ENCODE data around the gene PECR. TPM values are rescaled to one million over a fixed set of nuclear protein-coding genes. Genes with fewer than 3 reads are reported as not detected.

Gene PECR
- total and polyA plus RNA-seq, 2 of the 13 experiments (the other 11 are each of a cell fraction or from before 2014, with no cell fraction given): 151 to 153 TPM

DNA sequence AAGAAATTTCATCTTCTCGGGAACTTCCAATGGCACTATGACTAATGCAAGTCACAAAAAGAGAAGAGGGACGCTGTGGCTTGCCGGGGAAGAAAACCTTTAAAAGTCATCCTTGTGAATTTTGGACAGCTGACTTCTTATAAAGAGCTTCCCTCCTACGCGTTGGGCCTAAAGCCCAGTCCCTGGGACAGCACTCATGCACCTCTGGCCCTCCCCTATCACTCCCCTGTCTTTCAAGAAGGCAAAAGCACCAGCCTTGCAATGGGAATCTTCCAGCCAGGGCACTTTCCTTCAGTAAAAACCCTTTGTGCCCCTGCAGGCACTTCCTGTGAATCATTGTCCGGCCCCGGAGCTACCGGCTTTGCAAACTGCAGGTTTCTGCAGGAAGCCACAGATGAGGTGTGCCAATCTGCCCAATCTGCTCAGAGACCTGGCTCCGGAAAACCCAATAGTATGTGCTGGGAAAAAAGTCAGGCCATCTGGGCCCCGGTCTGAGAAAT lies 75.4 kb downstream of the PECR start:
- ATAC-seq (no peak), FAIRE-seq (no peak), DNase-seq (ENCODE audit: low spot score) (no peak)
- Histone ChIP-seq H3K27me3 (ENCODE audit: control insufficient read depth in 1 of 2, insufficient read depth in 2 of 2, low read length in 2 of 2) (no peaks in the 10 kb centered on the region), H3K4me2 (ENCODE audit: low read depth, low read length) (no peak overlapping the region), H3K9ac (ENCODE audit: insufficient read depth, low read depth, low read length) (no peak overlapping the region), H3K79me2 (ENCODE audit: insufficient read depth, low read length) (peaks cover 48% of the 10 kb centered on the region), H3K36me3 (replicated peaks in 1 of 2; ENCODE audit: control insufficient read depth in 1 of 2, insufficient read depth in 2 of 2, low read length in 2 of 2) (peaks cover 3 to 6% of the 10 kb centered on the region in 2 experiments; a peak in 3 of 5 replicates), H3K9me3 (ENCODE audit: low read length) (no peaks in the 10 kb centered on the region), H2AFZ (ENCODE audit: low read length) (no peak overlapping the region), H3K27ac (ENCODE audit: extremely low read length, insufficient read depth, low read length) (no peak overlapping the region), H3K4me3 (replicated peaks in 1 of 3; ENCODE audit: insufficient read depth in 1 of 3, low read depth in 2 of 3, low read length in 3 of 3) (no peak overlapping the region), H4K20me1 (ENCODE audit: insufficient read depth, low read length) (peaks cover 2% of the 10 kb centered on the region; the same call in 1 of the 2 replicates), H3K4me1 (ENCODE audit: insufficient read depth, low read length) (peaks cover 38% of the 10 kb centered on the region)
- in situ Hi-C loops (cut with HindIII; ENCODE audit: extremely low pct_ligation_motif_present, low pct_unique_long_range_greater_than_20kb) (no loop called here), intact Hi-C loops (cut with micrococcal nuclease; ENCODE audit: unreplicated experiment) (no loop called here)
- 91% methylated on average over 10 of the region's 10 CpGs for WGBS (ENCODE audit: low lambda C conversion rate)
- ChIA-PET POLR2A (interaction anchor here (0.6 kb wide), 1 partner anchor 24 kb away, joined by 3 read pairs; no protein-coding TSS in a partner anchor), CTCF (ENCODE audit: low intra/inter-chr PET ratio, low total read pairs) (no interaction called here)
- TF ChIP-seq ZNF367 (CRISPR knock-in tag; IDR thresholded peaks at IDR 0.05; ENCODE audit: borderline replicate concordance): no peak
- no peak for TF ChIP-seq KDM1A (CRISPR knock-in tag; IDR thresholded peaks at IDR 0.05)
- BruUV-seq (replicated peaks): TSS peak; percentile 15

DNA sequence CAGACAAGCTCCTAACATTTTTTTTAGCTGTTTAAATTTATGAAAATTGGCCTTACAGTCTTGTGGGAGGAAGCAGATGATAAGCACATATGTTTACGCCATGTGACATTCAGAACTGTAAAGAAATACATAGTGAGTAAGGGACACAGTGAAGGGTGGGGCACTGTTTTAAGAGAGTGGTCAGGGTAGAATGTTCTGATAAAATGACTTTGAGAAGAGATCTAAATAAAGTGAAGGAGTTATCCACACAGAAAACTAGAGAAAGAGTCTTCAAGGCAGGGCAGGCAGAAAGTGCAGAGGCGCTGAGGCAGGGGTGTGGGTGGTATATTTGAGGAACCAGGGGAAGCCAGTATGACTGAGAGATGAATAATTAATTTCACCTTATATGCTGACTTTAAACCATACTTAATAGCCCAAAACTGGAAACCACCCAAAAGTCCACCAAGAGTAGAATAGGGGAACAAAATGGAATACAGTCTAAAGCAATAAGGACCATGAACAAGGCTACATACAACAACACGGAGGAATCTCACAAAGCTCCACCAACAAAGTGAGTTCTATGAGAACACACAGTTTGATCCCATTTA lies 76.8 kb downstream of the PECR start:
- ChIA-PET CTCF (ENCODE audit: low intra/inter-chr PET ratio, low total read pairs) (no interaction called here), POLR2A (interaction anchor here (0.7 kb wide), 1 partner anchor 17 kb away, joined by 3 read pairs; no protein-coding TSS in a partner anchor)
- Histone ChIP-seq H3K4me1 (ENCODE audit: insufficient read depth, low read length) (peaks cover 41% of the 10 kb centered on the region), H3K4me3 (replicated peaks in 1 of 3; ENCODE audit: insufficient read depth in 1 of 3, low read depth in 2 of 3, low read length in 3 of 3) (no peak overlapping the region), H3K27me3 (ENCODE audit: control insufficient read depth in 1 of 2, insufficient read depth in 2 of 2, low read length in 2 of 2) (no peaks in the 10 kb centered on the region), H3K27ac (ENCODE audit: extremely low read length, insufficient read depth, low read length) (no peak overlapping the region), H3K4me2 (ENCODE audit: low read depth, low read length) (no peak overlapping the region), H2AFZ (ENCODE audit: low read length) (no peak overlapping the region), H4K20me1 (ENCODE audit: insufficient read depth, low read length) (peaks cover 2% of the 10 kb centered on the region; the same call in 1 of the 2 replicates), H3K36me3 (replicated peaks in 1 of 2; ENCODE audit: control insufficient read depth in 1 of 2, insufficient read depth in 2 of 2, low read length in 2 of 2) (peaks cover 8 to 20% of the 10 kb centered on the region in 2 experiments), H3K9ac (ENCODE audit: insufficient read depth, low read depth, low read length) (no peak overlapping the region), H3K79me2 (ENCODE audit: insufficient read depth, low read length) (peaks cover 48% of the 10 kb centered on the region), H3K9me3 (ENCODE audit: low read length) (no peaks in the 10 kb centered on the region)
- TF ChIP-seq PITX1 (CRISPR knock-in tag; IDR thresholded peaks at IDR 0.05) (no peak), ZBTB10 (CRISPR knock-in tag; IDR thresholded peaks at IDR 0.05; ENCODE audit: borderline replicate concordance) (no peak), ZNF160 (CRISPR knock-in tag; IDR thresholded peaks at IDR 0.05) (no peak), RFXANK (CRISPR knock-in tag; IDR thresholded peaks at IDR 0.05) (no peak), ZNF12 (CRISPR knock-in tag; IDR thresholded peaks at IDR 0.05) (no peak), ZNF292 (CRISPR knock-in tag; IDR thresholded peaks at IDR 0.05; ENCODE audit: borderline replicate concordance, low read depth) (no peak), TMF1 (CRISPR knock-in tag; IDR thresholded peaks at IDR 0.05; ENCODE audit: low read depth) (no peak), TARDBP (CRISPR knock-in tag; IDR thresholded peaks at IDR 0.05) (no peak), KMT2B (CRISPR knock-in tag; IDR thresholded peaks at IDR 0.05) (no peak)
- TF ChIP-seq, protein P1, sequence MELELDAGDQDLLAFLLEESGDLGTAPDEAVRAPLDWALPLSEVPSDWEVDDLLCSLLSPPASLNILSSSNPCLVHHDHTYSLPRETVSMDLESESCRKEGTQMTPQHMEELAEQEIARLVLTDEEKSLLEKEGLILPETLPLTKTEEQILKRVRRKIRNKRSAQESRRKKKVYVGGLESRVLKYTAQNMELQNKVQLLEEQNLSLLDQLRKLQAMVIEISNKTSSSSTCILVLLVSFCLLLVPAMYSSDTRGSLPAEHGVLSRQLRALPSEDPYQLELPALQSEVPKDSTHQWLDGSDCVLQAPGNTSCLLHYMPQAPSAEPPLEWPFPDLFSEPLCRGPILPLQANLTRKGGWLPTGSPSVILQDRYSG (CRISPR knock-in tag; IDR thresholded peaks at IDR 0.05): no peak
- FAIRE-seq: no peak
- in situ Hi-C loops (cut with HindIII; ENCODE audit: extremely low pct_ligation_motif_present, low pct_unique_long_range_greater_than_20kb) (no loop called here), intact Hi-C loops (cut with micrococcal nuclease; ENCODE audit: unreplicated experiment) (no loop called here)
- 94% methylated on average over 3 of the region's 3 CpGs for WGBS (ENCODE audit: low lambda C conversion rate)
- DNase-seq (ENCODE audit: low spot score): no peak
- ATAC-seq: no peak
- no TSS peak for BruUV-seq (replicated peaks)
